ENCODE results near the gene HOXB3.

The HOXB3 gene

DNA sequence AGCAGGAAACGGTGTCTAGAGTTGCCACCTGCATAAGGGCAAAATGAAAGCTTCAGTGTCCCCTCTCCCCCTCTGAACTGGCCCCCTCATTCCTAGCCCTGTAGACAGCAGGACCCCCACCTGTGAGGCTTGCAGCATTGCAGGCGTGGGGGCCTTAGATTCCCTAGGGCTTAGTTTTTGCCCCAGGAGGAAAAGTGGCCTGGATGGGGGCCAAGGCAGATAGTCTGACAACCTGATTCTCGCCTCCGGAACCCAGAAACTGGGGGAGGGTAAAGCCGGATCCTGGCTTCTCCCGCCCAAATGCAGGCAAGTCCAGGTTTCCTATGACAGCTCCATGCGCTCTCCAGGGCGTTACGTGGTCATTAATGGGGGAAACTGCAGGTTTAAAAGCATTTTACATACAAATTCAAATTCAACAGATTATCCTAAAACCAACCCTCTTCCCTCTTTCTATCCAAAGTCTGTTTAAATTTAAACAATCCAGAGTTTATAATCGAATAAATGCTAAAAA lies 15.4 kb upstream of the HOXB3 start (continued):
- TF ChIP-seq, protein P1, sequence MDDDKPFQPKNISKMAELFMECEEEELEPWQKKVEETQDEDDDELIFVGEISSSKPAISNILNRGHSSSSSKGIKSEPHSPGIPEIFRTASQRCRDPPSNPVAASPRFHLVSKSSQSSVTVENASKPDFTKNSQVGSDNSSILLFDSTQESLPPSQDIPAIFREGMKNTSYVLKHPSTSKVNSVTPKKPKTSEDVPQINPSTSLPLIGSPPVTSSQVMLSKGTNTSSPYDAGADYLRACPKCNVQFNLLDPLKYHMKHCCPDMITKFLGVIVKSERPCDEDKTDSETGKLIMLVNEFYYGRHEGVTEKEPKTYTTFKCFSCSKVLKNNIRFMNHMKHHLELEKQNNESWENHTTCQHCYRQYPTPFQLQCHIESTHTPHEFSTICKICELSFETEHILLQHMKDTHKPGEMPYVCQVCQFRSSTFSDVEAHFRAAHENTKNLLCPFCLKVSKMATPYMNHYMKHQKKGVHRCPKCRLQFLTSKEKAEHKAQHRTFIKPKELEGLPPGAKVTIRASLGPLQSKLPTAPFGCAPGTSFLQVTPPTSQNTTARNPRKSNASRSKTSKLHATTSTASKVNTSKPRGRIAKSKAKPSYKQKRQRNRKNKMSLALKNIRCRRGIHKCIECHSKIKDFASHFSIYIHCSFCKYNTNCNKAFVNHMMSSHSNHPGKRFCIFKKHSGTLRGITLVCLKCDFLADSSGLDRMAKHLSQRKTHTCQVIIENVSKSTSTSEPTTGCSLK (tag by site-specific recombination; IDR thresholded peaks at IDR 0.05) = no peak
- TF ChIP-seq ZBTB7A (tag by site-specific recombination; IDR thresholded peaks at IDR 0.05; ENCODE audit: low read depth) = no peak
- TF ChIP-seq ZSCAN16 (tag by site-specific recombination; IDR thresholded peaks at IDR 0.05) = no peak
- TF ChIP-seq ZNF785 (tag by site-specific recombination; IDR thresholded peaks at IDR 0.05) = no peak
- TF ChIP-seq ZBTB8A (tag by site-specific recombination; IDR thresholded peaks at IDR 0.05) = peak; percentile 77
- TF ChIP-seq, protein P2, sequence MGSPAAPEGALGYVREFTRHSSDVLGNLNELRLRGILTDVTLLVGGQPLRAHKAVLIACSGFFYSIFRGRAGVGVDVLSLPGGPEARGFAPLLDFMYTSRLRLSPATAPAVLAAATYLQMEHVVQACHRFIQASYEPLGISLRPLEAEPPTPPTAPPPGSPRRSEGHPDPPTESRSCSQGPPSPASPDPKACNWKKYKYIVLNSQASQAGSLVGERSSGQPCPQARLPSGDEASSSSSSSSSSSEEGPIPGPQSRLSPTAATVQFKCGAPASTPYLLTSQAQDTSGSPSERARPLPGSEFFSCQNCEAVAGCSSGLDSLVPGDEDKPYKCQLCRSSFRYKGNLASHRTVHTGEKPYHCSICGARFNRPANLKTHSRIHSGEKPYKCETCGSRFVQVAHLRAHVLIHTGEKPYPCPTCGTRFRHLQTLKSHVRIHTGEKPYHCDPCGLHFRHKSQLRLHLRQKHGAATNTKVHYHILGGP (tag by site-specific recombination; IDR thresholded peaks at IDR 0.05) = no peak
- TF ChIP-seq ZNF549 (tag by site-specific recombination; IDR thresholded peaks at IDR 0.05) = no peak
- TF ChIP-seq, protein P3, sequence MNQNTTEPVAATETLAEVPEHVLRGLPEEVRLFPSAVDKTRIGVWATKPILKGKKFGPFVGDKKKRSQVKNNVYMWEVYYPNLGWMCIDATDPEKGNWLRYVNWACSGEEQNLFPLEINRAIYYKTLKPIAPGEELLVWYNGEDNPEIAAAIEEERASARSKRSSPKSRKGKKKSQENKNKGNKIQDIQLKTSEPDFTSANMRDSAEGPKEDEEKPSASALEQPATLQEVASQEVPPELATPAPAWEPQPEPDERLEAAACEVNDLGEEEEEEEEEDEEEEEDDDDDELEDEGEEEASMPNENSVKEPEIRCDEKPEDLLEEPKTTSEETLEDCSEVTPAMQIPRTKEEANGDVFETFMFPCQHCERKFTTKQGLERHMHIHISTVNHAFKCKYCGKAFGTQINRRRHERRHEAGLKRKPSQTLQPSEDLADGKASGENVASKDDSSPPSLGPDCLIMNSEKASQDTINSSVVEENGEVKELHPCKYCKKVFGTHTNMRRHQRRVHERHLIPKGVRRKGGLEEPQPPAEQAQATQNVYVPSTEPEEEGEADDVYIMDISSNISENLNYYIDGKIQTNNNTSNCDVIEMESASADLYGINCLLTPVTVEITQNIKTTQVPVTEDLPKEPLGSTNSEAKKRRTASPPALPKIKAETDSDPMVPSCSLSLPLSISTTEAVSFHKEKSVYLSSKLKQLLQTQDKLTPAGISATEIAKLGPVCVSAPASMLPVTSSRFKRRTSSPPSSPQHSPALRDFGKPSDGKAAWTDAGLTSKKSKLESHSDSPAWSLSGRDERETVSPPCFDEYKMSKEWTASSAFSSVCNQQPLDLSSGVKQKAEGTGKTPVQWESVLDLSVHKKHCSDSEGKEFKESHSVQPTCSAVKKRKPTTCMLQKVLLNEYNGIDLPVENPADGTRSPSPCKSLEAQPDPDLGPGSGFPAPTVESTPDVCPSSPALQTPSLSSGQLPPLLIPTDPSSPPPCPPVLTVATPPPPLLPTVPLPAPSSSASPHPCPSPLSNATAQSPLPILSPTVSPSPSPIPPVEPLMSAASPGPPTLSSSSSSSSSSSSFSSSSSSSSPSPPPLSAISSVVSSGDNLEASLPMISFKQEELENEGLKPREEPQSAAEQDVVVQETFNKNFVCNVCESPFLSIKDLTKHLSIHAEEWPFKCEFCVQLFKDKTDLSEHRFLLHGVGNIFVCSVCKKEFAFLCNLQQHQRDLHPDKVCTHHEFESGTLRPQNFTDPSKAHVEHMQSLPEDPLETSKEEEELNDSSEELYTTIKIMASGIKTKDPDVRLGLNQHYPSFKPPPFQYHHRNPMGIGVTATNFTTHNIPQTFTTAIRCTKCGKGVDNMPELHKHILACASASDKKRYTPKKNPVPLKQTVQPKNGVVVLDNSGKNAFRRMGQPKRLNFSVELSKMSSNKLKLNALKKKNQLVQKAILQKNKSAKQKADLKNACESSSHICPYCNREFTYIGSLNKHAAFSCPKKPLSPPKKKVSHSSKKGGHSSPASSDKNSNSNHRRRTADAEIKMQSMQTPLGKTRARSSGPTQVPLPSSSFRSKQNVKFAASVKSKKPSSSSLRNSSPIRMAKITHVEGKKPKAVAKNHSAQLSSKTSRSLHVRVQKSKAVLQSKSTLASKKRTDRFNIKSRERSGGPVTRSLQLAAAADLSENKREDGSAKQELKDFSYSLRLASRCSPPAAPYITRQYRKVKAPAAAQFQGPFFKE (tag by site-specific recombination; IDR thresholded peaks at IDR 0.05; ENCODE audit: borderline replicate concordance) = no peak
- TF ChIP-seq ZNF138 (tag by site-specific recombination; IDR thresholded peaks at IDR 0.05; ENCODE audit: borderline replicate concordance) = no peak
- TF ChIP-seq ZNF776 (tag by site-specific recombination; IDR thresholded peaks at IDR 0.05; ENCODE audit: borderline replicate concordance) = no peak
- TF ChIP-seq, protein P4, sequence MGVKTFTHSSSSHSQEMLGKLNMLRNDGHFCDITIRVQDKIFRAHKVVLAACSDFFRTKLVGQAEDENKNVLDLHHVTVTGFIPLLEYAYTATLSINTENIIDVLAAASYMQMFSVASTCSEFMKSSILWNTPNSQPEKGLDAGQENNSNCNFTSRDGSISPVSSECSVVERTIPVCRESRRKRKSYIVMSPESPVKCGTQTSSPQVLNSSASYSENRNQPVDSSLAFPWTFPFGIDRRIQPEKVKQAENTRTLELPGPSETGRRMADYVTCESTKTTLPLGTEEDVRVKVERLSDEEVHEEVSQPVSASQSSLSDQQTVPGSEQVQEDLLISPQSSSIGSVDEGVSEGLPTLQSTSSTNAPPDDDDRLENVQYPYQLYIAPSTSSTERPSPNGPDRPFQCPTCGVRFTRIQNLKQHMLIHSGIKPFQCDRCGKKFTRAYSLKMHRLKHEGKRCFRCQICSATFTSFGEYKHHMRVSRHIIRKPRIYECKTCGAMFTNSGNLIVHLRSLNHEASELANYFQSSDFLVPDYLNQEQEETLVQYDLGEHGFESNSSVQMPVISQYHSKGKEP (tag by site-specific recombination; IDR thresholded peaks at IDR 0.05) = peak; percentile 56; the same call in 1 of the 2 replicates
- TF ChIP-seq HOXA7 (CRISPR knock-in tag; IDR thresholded peaks at IDR 0.05; ENCODE audit: borderline replicate concordance) = no peak
- TF ChIP-seq ZNF350 (tag by site-specific recombination; IDR thresholded peaks at IDR 0.05) = no peak
- no peak for TF ChIP-seq ZNF621 (tag by site-specific recombination; IDR thresholded peaks at IDR 0.05)
- TF ChIP-seq ZNF341 (tag by site-specific recombination; IDR thresholded peaks at IDR 0.05; ENCODE audit: low read depth) = no peak
- TF ChIP-seq ZNF423 (tag by site-specific recombination; IDR thresholded peaks at IDR 0.05) = peak; percentile 98
- peak; percentile 71; the same call in 1 of the 2 replicates for TF ChIP-seq GLIS2 (tag by site-specific recombination; IDR thresholded peaks at IDR 0.05)
- TF ChIP-seq KLF10 (tag by site-specific recombination; IDR thresholded peaks at IDR 0.05) = peak; percentile 30; the same call in 1 of the 2 replicates
- no peak for TF ChIP-seq ZSCAN30 (tag by site-specific recombination; IDR thresholded peaks at IDR 0.05)
- no peak for TF ChIP-seq ZNF175 (tag by site-specific recombination; IDR thresholded peaks at IDR 0.05)
- TF ChIP-seq, protein P5, sequence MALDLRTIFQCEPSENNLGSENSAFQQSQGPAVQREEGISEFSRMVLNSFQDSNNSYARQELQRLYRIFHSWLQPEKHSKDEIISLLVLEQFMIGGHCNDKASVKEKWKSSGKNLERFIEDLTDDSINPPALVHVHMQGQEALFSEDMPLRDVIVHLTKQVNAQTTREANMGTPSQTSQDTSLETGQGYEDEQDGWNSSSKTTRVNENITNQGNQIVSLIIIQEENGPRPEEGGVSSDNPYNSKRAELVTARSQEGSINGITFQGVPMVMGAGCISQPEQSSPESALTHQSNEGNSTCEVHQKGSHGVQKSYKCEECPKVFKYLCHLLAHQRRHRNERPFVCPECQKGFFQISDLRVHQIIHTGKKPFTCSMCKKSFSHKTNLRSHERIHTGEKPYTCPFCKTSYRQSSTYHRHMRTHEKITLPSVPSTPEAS (tag by site-specific recombination; IDR thresholded peaks at IDR 0.05) = no peak
- TF ChIP-seq, protein P6, sequence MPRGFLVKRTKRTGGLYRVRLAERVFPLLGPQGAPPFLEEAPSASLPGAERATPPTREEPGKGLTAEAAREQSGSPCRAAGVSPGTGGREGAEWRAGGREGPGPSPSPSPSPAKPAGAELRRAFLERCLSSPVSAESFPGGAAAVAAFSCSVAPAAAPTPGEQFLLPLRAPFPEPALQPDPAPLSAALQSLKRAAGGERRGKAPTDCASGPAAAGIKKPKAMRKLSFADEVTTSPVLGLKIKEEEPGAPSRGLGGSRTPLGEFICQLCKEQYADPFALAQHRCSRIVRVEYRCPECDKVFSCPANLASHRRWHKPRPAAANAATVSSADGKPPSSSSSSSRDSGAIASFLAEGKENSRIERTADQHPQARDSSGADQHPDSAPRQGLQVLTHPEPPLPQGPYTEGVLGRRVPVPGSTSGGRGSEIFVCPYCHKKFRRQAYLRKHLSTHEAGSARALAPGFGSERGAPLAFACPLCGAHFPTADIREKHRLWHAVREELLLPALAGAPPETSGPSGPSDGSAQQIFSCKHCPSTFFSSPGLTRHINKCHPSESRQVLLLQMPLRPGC (tag by site-specific recombination; IDR thresholded peaks at IDR 0.05) = no peak
- TF ChIP-seq MEIS1 (CRISPR knock-in tag; IDR thresholded peaks at IDR 0.05; ENCODE audit: borderline replicate concordance) = no peak

Data from HEK293 (cell line).